ENCODE data around the gene CC2D2A. TPM values are rescaled to one million over a fixed set of nuclear protein-coding genes. Genes with fewer than 3 reads are reported as not detected.

Gene CC2D2A
- total RNA-seq, 1 experiment from 2014 or later, result 11.8 TPM

- BruUV-seq (replicated peaks), result no TSS peak
- TF ChIP-seq CTCF (IDR thresholded peaks at IDR 0.05; ENCODE audit: unreplicated experiment), result no peak
- Mint-ChIP-seq H3K4me1 (ENCODE audit: low read depth, unreplicated experiment) (no peaks in the 10 kb centered on the region), H3K9me3 (ENCODE audit: low read depth, unreplicated experiment) (no peaks in the 10 kb centered on the region), H3K27ac (ENCODE audit: unreplicated experiment) (no peak overlapping the region), H3K4me3 (ENCODE audit: low read depth, unreplicated experiment) (no peak overlapping the region), H3K36me3 (ENCODE audit: insufficient read depth, unreplicated experiment) (no peaks in the 10 kb centered on the region), H3K27me3 (ENCODE audit: unreplicated experiment) (no peaks in the 10 kb centered on the region)
- intact Hi-C loops (cut with micrococcal nuclease; ENCODE audit: unreplicated experiment), result no loop called here
- DNase-seq, result no peak
- CTCF ChIA-PET, result no interaction called here
Measured at GRCh38 chr4:15587649-15588048, 118.0 kb downstream of the CC2D2A start.

- Mint-ChIP-seq H3K27me3 (ENCODE audit: unreplicated experiment) (no peaks in the 10 kb centered on the region), H3K27ac (ENCODE audit: unreplicated experiment) (no peak overlapping the region), H3K9me3 (ENCODE audit: low read depth, unreplicated experiment) (no peaks in the 10 kb centered on the region), H3K4me1 (ENCODE audit: low read depth, unreplicated experiment) (no peaks in the 10 kb centered on the region), H3K4me3 (ENCODE audit: low read depth, unreplicated experiment) (no peak overlapping the region), H3K36me3 (ENCODE audit: insufficient read depth, unreplicated experiment) (no peaks in the 10 kb centered on the region)
- CTCF ChIA-PET, result no interaction called here
- intact Hi-C loops (cut with micrococcal nuclease; ENCODE audit: unreplicated experiment), result no loop called here
- BruUV-seq (replicated peaks), result no TSS peak
- no peak for DNase-seq
- TF ChIP-seq CTCF (IDR thresholded peaks at IDR 0.05; ENCODE audit: unreplicated experiment), result no peak
Measured at GRCh38 chr4:15592799-15593198, 123.1 kb downstream of the CC2D2A start.

GRCh38 chr4:15598644-15599043, 129.0 kb downstream of the CC2D2A start:
- TF ChIP-seq CTCF (IDR thresholded peaks at IDR 0.05; ENCODE audit: unreplicated experiment), result no peak
- BruUV-seq (replicated peaks), result no TSS peak
- CTCF ChIA-PET, result no interaction called here
- no peak for DNase-seq
- Mint-ChIP-seq H3K4me3 (ENCODE audit: low read depth, unreplicated experiment) (no peak overlapping the region), H3K27ac (ENCODE audit: unreplicated experiment) (no peak overlapping the region), H3K9me3 (ENCODE audit: low read depth, unreplicated experiment) (no peaks in the 10 kb centered on the region), H3K27me3 (ENCODE audit: unreplicated experiment) (no peaks in the 10 kb centered on the region), H3K4me1 (ENCODE audit: low read depth, unreplicated experiment) (no peaks in the 10 kb centered on the region), H3K36me3 (ENCODE audit: insufficient read depth, unreplicated experiment) (peaks cover 14% of the 10 kb centered on the region)
- intact Hi-C loops (cut with micrococcal nuclease; ENCODE audit: unreplicated experiment), result no loop called here

- Mint-ChIP-seq H3K4me1 (ENCODE audit: low read depth, unreplicated experiment) (no peaks in the 10 kb centered on the region), H3K27ac (ENCODE audit: unreplicated experiment) (no peak overlapping the region), H3K9me3 (ENCODE audit: low read depth, unreplicated experiment) (no peaks in the 10 kb centered on the region), H3K4me3 (ENCODE audit: low read depth, unreplicated experiment) (no peak overlapping the region), H3K36me3 (ENCODE audit: insufficient read depth, unreplicated experiment) (peaks cover 14% of the 10 kb centered on the region), H3K27me3 (ENCODE audit: unreplicated experiment) (no peaks in the 10 kb centered on the region)
- intact Hi-C loops (cut with micrococcal nuclease; ENCODE audit: unreplicated experiment), result no loop called here
- no peak for DNase-seq
- BruUV-seq (replicated peaks), result no TSS peak
- CTCF ChIA-PET, result no interaction called here
- TF ChIP-seq CTCF (IDR thresholded peaks at IDR 0.05; ENCODE audit: unreplicated experiment), result no peak
Measured at GRCh38 chr4:15600176-15600575, 130.5 kb downstream of the CC2D2A start.

GRCh38 chr4:15601862-15602261, 132.2 kb downstream of the CC2D2A start:
- H3K4me1 Mint-ChIP-seq (ENCODE audit: low read depth, unreplicated experiment), result no peaks in the 10 kb centered on the region
- no peaks in the 10 kb centered on the region for H3K9me3 Mint-ChIP-seq (ENCODE audit: low read depth, unreplicated experiment)
- no TSS peak for BruUV-seq (replicated peaks)
- no peak for DNase-seq
- H3K27ac Mint-ChIP-seq (ENCODE audit: unreplicated experiment), result no peak overlapping the region
- CTCF ChIA-PET, result no interaction called here
- H3K36me3 Mint-ChIP-seq (ENCODE audit: insufficient read depth, unreplicated experiment), result peaks cover 14% of the 10 kb centered on the region
- no peaks in the 10 kb centered on the region for H3K27me3 Mint-ChIP-seq (ENCODE audit: unreplicated experiment)
- intact Hi-C loops (cut with micrococcal nuclease; ENCODE audit: unreplicated experiment), result no loop called here
- no peak overlapping the region for H3K4me3 Mint-ChIP-seq (ENCODE audit: low read depth, unreplicated experiment)
- TF ChIP-seq CTCF (IDR thresholded peaks at IDR 0.05; ENCODE audit: unreplicated experiment), result no peak

Data from Calu3 (cell line).